ENCODE measurements around the gene PDCD6IP.

The PDCD6IP gene

GRCh38 chr3:33900809-33901505 is 102.5 kb downstream of the PDCD6IP start:
- in situ Hi-C loops (cut with HindIII; ENCODE audit: low pct_ligation_motif_present, low sequenced_read_pairs) = no loop called here
- TF ChIP-seq CTCF (IDR thresholded peaks at IDR 0.05; ENCODE audit: low read depth, low read length, missing control alignments) = no peak
- H3K4me3 ChIP-seq (ENCODE audit: low read depth, low read length) = no peak overlapping the region
- H3K27ac ChIP-seq = no peak overlapping the region
- no peak for DNase-seq
- H3K36me3 ChIP-seq (replicated peaks) = no peaks in the 10 kb centered on the region
- H3K27me3 ChIP-seq (replicated peaks) = no peaks in the 10 kb centered on the region

- in situ Hi-C loops (cut with HindIII; ENCODE audit: low pct_ligation_motif_present, low sequenced_read_pairs) = no loop called here
- Histone ChIP-seq H3K36me3 (replicated peaks) (no peaks in the 10 kb centered on the region), H3K27me3 (replicated peaks) (no peaks in the 10 kb centered on the region), H3K27ac (no peak overlapping the region), H3K4me3 (ENCODE audit: low read depth, low read length) (no peak overlapping the region)
- TF ChIP-seq CTCF (IDR thresholded peaks at IDR 0.05; ENCODE audit: low read depth, low read length, missing control alignments) = no peak
- DNase-seq = no peak
Observed at GRCh38 chr3:33901862-33902563, 103.6 kb downstream of the PDCD6IP start.

GRCh38 chr3:33904730-33905129 is 106.3 kb downstream of the PDCD6IP start:
- in situ Hi-C loops (cut with HindIII; ENCODE audit: low pct_ligation_motif_present, low sequenced_read_pairs) = no loop called here
- Histone ChIP-seq H3K27me3 (replicated peaks) (no peaks in the 10 kb centered on the region), H3K4me3 (ENCODE audit: low read depth, low read length) (no peak overlapping the region), H3K27ac (no peak overlapping the region), H3K36me3 (replicated peaks) (no peaks in the 10 kb centered on the region)
- DNase-seq = no peak
- no peak for TF ChIP-seq CTCF (IDR thresholded peaks at IDR 0.05; ENCODE audit: low read depth, low read length, missing control alignments)

GRCh38 chr3:33908250-33908851 is 109.9 kb downstream of the PDCD6IP start:
- Histone ChIP-seq H3K36me3 (replicated peaks) (no peaks in the 10 kb centered on the region), H3K27ac (no peak overlapping the region), H3K4me3 (ENCODE audit: low read depth, low read length) (no peak overlapping the region), H3K27me3 (replicated peaks) (no peaks in the 10 kb centered on the region)
- in situ Hi-C loops (cut with HindIII; ENCODE audit: low pct_ligation_motif_present, low sequenced_read_pairs) = no loop called here
- no peak for DNase-seq
- no peak for TF ChIP-seq CTCF (IDR thresholded peaks at IDR 0.05; ENCODE audit: low read depth, low read length, missing control alignments)

- in situ Hi-C loops (cut with HindIII; ENCODE audit: low pct_ligation_motif_present, low sequenced_read_pairs) = no loop called here
- H3K36me3 ChIP-seq (replicated peaks) = no peaks in the 10 kb centered on the region
- H3K27ac ChIP-seq = no peak overlapping the region
- H3K4me3 ChIP-seq (ENCODE audit: low read depth, low read length) = no peak overlapping the region
- no peak for DNase-seq
- no peak for TF ChIP-seq CTCF (IDR thresholded peaks at IDR 0.05; ENCODE audit: low read depth, low read length, missing control alignments)
- H3K27me3 ChIP-seq (replicated peaks) = no peaks in the 10 kb centered on the region
Observed at GRCh38 chr3:33909547-33909946, 111.1 kb downstream of the PDCD6IP start.

All from brain microvascular endothelial cell (primary cell).